ENCODE results near the gene AATF. TPM values are rescaled to one million over a fixed set of nuclear protein-coding genes. Genes with fewer than 3 reads are reported as not detected.

AATF gene
- total and polyA plus RNA-seq, 9 donors: 28.5 to 73.6 (median 42.5) TPM

GRCh38 chr17:36949461-36949927, 740 bp downstream of the AATF start:
- no peak for TF ChIP-seq EP300 (IDR thresholded peaks at IDR 0.05)
- no peak for TF ChIP-seq CTCF (IDR thresholded peaks at IDR 0.05)
- peaks cover 4% of the 10 kb centered on the region for H3K4me1 ChIP-seq (ENCODE audit: insufficient read depth)
- WGBS, 3 donors: 6 to 10% (median 7%) methylated on average over 9 of the region's 9 CpGs
- peak overlapping the region; percentile 23 to 85 for H3K27ac ChIP-seq
- H3K36me3 ChIP-seq: no peaks in the 10 kb centered on the region
- no peak for DNase-seq
- intact Hi-C loops (cut with DNase I): no loop called here
- no peaks in the 10 kb centered on the region for H3K27me3 ChIP-seq
- H3K9me3 ChIP-seq: no peaks in the 10 kb centered on the region
- peak overlapping the region; percentile 93 for H3K4me3 ChIP-seq

GRCh38 chr17:36950027-36950426, 1.3 kb downstream of the AATF start:
- intact Hi-C loops (cut with DNase I): no loop called here
- WGBS, 3 donors: 64 to 67% (median 64%) methylated on average over 8 of the region's 8 CpGs
- no peak overlapping the region for H3K27ac ChIP-seq
- DNase-seq: no peak
- no peaks in the 10 kb centered on the region for H3K9me3 ChIP-seq
- H3K36me3 ChIP-seq: no peaks in the 10 kb centered on the region
- H3K4me1 ChIP-seq (ENCODE audit: insufficient read depth): peaks cover 4% of the 10 kb centered on the region
- TF ChIP-seq CTCF (IDR thresholded peaks at IDR 0.05): no peak
- TF ChIP-seq POLR2A (IDR thresholded peaks at IDR 0.05): no peak
- no peak for TF ChIP-seq EP300 (IDR thresholded peaks at IDR 0.05)
- H3K27me3 ChIP-seq: no peaks in the 10 kb centered on the region
- peak overlapping the region; percentile 93 for H3K4me3 ChIP-seq

GRCh38 chr17:36951084-36951789, 2.5 kb downstream of the AATF start:
- DNase-seq: no peak
- Histone ChIP-seq H3K27ac (no peak overlapping the region), H3K36me3 (no peaks in the 10 kb centered on the region), H3K27me3 (no peaks in the 10 kb centered on the region), H3K9me3 (no peaks in the 10 kb centered on the region), H3K4me3 (no peak overlapping the region), H3K4me1 (ENCODE audit: insufficient read depth) (peaks cover 4% of the 10 kb centered on the region)
- no peak for TF ChIP-seq EP300 (IDR thresholded peaks at IDR 0.05)
- TF ChIP-seq POLR2A (IDR thresholded peaks at IDR 0.05): no peak
- TF ChIP-seq CTCF (IDR thresholded peaks at IDR 0.05): no peak
- intact Hi-C loops (cut with DNase I): no loop called here
- WGBS, 3 donors: 84 to 90% (median 87%) methylated on average over 5 of the region's 5 CpGs

- no peaks in the 10 kb centered on the region for H3K36me3 ChIP-seq
- no peak overlapping the region for H3K4me3 ChIP-seq
- intact Hi-C loops (cut with DNase I): no loop called here
- no peaks in the 10 kb centered on the region for H3K9me3 ChIP-seq
- H3K27me3 ChIP-seq: no peaks in the 10 kb centered on the region
- WGBS, 3 donors: 79 to 84% (median 81%) methylated on average over 4 of the region's 4 CpGs
- no peak for DNase-seq
- TF ChIP-seq POLR2A (IDR thresholded peaks at IDR 0.05) (no peak), CTCF (IDR thresholded peaks at IDR 0.05) (no peak)
- H3K4me1 ChIP-seq (ENCODE audit: insufficient read depth): no peaks in the 10 kb centered on the region
- H3K27ac ChIP-seq: no peak overlapping the region
Observed at GRCh38 chr17:36971508-36971907, 22.8 kb downstream of the AATF start.

Measured in ovary (tissue), 9 donors.